Small intestine (tissue), 7 donors: ENCODE results near the gene CHST12. TPM values are rescaled to one million over a fixed set of nuclear protein-coding genes. Genes with fewer than 3 reads are reported as not detected.

ENCODE experiments used
- DNase-seq, 2 donors: peaks; one replicate each; pipeline versions ENCODE4 v3.0.0 to v3.0.0-alpha.2; 2013
- FAIRE-seq: peaks from 2 replicates; lab custom pipeline; 2012; peaks lifted over from hg19 to GRCh38; lab: Jason Lieb, UNC
- H3K27ac ChIP-seq, 3 donors: one replicate each; pipeline ENCODE4 v1.5.1; 2013; ENCODE audit warnings: low read length in 2 of 3, mild to moderate bottlenecking in 2 of 3, control low read depth in 1 of 3, inconsistent platforms in 1 of 3, low read depth in 1 of 3, moderate library complexity in 1 of 3
- H3K27me3 ChIP-seq, 3 donors: one replicate each; pipeline ENCODE4 v1.6.1; 2013; ENCODE audit warnings: low read length in 3 of 3, inconsistent platforms in 1 of 3; ENCODE audit not compliant: control insufficient read depth in 3 of 3, insufficient read depth in 3 of 3
- H3K36me3 ChIP-seq, 3 donors: one replicate each; pipeline ENCODE4 v1.6.1; 2013; ENCODE audit warnings: low read length in 3 of 3, inconsistent platforms in 1 of 3, low read depth in 1 of 3, mild to moderate bottlenecking in 1 of 3, moderate library complexity in 1 of 3; ENCODE audit not compliant: control insufficient read depth in 3 of 3, insufficient read depth in 2 of 3
- H3K4me1 ChIP-seq, 3 donors: one replicate each; pipeline ENCODE4 v1.6.1; 2013; ENCODE audit warnings: low read length in 2 of 3, inconsistent platforms in 1 of 3, low read depth in 1 of 3, mild to moderate bottlenecking in 1 of 3, moderate library complexity in 1 of 3; ENCODE audit not compliant: control insufficient read depth in 3 of 3, insufficient read depth in 2 of 3
- H3K4me3 ChIP-seq, 3 donors: one replicate each; pipeline ENCODE4 v1.5.1; 2013; ENCODE audit warnings: low read length in 3 of 3, control low read depth in 1 of 3, inconsistent platforms in 1 of 3, low read depth in 1 of 3, mild to moderate bottlenecking in 1 of 3, moderate library complexity in 1 of 3
- H3K9me3 ChIP-seq, 2 donors: one replicate each; pipeline ENCODE4 v1.6.1; 2013; ENCODE audit warnings: low read depth in 1 of 2, low read length in 1 of 2; ENCODE audit not compliant: control insufficient read depth in 2 of 2, insufficient read depth in 1 of 2
- WGBS, 3 donors: extraction: QIAGEN DNeasy Blood & Tissue Kit; methylation state at CpG; one replicate each; pipeline ENCODE4 v1.1.7; 2013; 5-methylcytosine and 5-hydroxymethylcytosine counted together
- polyA plus RNA-seq, 4 donors: library from polyadenylated mRNA; stranded (reverse) in 3 of 4; unstranded in 1 of 4; fragments of 200-250 nt in 3 of 4; fragments of 120-200 nt in 1 of 4; gene quantifications; one replicate each; pipeline versions ENCODE4 v1.2.1 to v1.2.3, GENCODE V29; 2013
- donor health status: healthy with polysubstance abuse.
- donor health status: control.
- donor health status: control.
- donor health status: Bipolar disorder and iron deficiency.
- donor health status: healthy.

CHST12 gene
- polyA plus RNA-seq, 4 donors = 1.8 to 10.9 (median 6.8) TPM

DNA sequence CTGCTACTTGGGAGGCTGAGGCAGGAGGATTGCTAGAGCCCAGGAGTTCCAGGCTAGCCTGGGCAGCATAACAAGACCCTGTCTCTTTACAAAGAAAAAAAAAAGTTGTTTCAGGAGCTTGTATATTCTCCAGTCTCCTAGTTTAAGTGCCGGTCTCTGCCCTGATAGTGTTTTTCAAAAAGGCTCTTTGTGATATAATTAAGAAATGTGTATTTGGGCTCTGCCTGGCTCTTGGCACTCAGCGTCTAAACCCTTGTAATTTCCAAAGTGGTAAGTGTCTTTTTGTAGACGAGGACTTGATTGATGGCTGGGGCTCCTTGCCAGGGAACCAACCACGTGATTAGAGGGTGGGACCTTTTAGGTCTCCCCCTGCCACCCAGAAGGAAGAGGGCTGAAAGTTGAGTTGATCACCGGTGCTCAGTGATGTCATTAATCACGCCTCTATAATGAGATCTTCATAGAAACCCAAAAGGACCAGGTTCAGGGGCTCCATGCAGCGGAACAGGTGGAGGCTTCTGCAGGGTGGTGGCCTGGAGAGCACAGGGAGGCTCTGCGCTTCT, 44.4 kb upstream of the CHST12 start:
- DNase-seq (no peak), FAIRE-seq (no peak)
- H3K27ac ChIP-seq = no peak overlapping the region
- peaks cover 0 to 8% (median 5%) of the 10 kb centered on the region in 3 donors for H3K4me1 ChIP-seq
- peaks cover 11 to 67% (median 15%) of the 10 kb centered on the region in 3 donors for H3K36me3 ChIP-seq
- no peak overlapping the region for H3K4me3 ChIP-seq
- H3K27me3 ChIP-seq = no peaks in the 10 kb centered on the region
- 56 to 74% (median 67%) methylated on average over 8 of the region's 8 CpGs for WGBS, 3 donors
- no peaks in the 10 kb centered on the region for H3K9me3 ChIP-seq

DNA sequence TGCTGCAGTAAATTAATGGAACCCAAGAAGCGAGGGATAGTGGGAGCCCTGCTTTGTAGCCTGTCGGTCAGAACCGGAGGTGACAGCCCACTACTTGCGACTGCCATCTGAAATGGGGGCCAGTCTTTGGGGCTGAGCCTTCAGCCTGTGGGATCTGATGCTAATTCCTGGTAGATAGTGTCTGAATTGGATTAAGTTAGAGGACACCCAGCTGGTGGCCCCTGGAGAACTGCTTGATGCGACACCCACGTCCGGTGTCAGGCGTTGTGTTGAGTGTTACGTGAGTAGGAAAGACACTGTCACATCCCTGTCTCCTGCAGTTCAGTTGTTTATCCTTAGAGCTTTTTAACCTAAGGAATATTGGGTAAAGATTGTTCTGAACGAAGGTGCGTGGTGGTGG, 43.8 kb upstream of the CHST12 start:
- Histone ChIP-seq H3K4me3 (no peak overlapping the region), H3K27me3 (no peaks in the 10 kb centered on the region), H3K27ac (no peak overlapping the region), H3K4me1 (peaks cover 0 to 8% (median 5%) of the 10 kb centered on the region in 3 donors), H3K9me3 (no peaks in the 10 kb centered on the region), H3K36me3 (peaks cover 11 to 69% (median 15%) of the 10 kb centered on the region in 3 donors)
- 88 to 91% (median 91%) methylated on average over 11 of the region's 11 CpGs for WGBS, 3 donors
- FAIRE-seq = no peak
- no peak for DNase-seq

DNA sequence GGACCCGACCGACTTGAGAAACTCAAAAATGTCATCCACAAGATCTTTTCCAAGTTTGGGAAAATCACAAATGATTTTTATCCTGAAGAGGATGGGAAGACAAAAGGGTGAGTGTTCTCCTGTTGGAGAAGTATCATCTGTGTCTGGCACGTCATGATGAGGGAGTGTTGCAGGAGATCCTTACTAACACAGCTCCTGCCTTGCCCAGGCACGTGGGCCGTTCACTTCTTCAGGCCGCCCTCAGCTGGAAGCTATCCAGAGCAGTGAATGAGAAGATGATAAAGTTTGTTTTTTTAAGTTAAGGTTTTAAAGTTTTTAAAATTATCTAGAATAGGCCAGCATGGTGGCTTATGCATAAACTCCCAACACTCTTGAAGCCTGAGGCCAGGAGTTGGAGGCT, 42.6 kb upstream of the CHST12 start:
- Histone ChIP-seq H3K27ac (no peak overlapping the region), H3K9me3 (no peaks in the 10 kb centered on the region), H3K4me3 (no peak overlapping the region), H3K4me1 (peaks cover 0 to 8% (median 5%) of the 10 kb centered on the region in 3 donors), H3K27me3 (no peaks in the 10 kb centered on the region), H3K36me3 (peaks cover 16 to 80% (median 20%) of the 10 kb centered on the region in 3 donors)
- no peak for FAIRE-seq
- 82 to 88% (median 83%) methylated on average over 6 of the region's 6 CpGs for WGBS, 3 donors
- DNase-seq = no peak

DNA sequence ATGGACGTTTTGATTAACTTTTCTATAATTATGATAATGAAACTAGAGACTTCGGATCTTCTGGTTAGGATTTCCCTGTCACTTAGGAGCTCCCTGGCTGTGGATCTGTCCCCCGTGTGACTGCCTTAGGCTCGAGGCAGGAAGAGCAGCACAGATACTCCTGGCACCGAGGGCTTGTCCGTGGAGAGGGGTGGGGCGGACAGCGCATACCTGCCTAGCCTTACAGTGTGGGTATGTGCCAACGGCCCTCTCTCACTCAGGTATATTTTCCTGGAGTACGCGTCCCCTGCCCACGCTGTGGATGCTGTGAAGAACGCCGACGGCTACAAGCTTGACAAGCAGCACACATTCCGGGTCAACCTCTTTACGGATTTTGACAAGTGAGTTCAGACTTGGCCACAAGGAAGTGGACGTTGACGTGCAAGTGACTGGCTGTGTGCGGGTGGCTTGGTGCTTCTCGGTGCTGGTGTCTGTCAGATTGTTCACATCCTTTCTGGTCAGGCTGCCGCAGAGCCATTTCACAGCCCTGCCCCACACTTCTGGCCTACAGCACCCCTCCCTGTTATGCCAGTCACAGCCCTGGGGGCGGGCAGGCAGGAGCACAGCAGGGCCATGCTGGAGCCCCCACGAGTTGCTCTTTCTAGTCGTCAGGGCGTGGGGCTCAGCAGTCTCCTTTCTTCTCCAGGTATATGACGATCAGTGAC, 40.9 kb upstream of the CHST12 start:
- DNase-seq = no peak
- Histone ChIP-seq H3K4me3 (no peak overlapping the region), H3K36me3 (peaks cover 22 to 83% (median 35%) of the 10 kb centered on the region in 3 donors), H3K4me1 (peaks cover 0 to under 1% (median 0%) of the 10 kb centered on the region in 3 donors), H3K27me3 (no peaks in the 10 kb centered on the region), H3K27ac (no peak overlapping the region), H3K9me3 (no peaks in the 10 kb centered on the region)
- no peak for FAIRE-seq
- 92% methylated on average over 27 of the region's 27 CpGs for WGBS, 3 donors

DNA sequence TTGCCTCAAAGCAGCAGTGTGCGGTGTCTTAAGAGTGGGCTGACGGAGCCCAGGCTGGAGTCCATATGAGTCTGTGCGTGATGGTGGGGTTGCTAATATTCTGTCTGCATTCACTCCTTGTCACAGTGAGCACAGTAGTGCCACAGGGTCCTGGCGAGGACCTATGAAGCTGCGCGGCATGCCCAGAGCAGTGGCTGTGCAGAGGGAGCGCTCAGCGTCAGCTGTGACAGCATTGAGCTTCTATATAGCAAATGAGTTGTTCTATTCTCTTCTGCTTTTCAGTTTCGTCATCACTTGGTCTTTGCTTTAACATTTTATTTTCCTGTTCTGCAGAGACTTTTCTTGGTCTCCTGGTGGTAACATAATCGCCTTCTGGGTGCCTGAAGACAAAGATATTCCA, 34.3 kb upstream of the CHST12 start:
- FAIRE-seq (no peak), DNase-seq (no peak)
- H3K4me3 ChIP-seq = no peak overlapping the region
- H3K36me3 ChIP-seq = peaks cover 40 to 89% (median 59%) of the 10 kb centered on the region in 3 donors
- no peaks in the 10 kb centered on the region for H3K9me3 ChIP-seq
- H3K4me1 ChIP-seq = no peaks in the 10 kb centered on the region
- WGBS, 3 donors = 96 to 98% (median 98%) methylated on average over 10 of the region's 10 CpGs
- no peaks in the 10 kb centered on the region for H3K27me3 ChIP-seq
- H3K27ac ChIP-seq = no peak overlapping the region

DNA sequence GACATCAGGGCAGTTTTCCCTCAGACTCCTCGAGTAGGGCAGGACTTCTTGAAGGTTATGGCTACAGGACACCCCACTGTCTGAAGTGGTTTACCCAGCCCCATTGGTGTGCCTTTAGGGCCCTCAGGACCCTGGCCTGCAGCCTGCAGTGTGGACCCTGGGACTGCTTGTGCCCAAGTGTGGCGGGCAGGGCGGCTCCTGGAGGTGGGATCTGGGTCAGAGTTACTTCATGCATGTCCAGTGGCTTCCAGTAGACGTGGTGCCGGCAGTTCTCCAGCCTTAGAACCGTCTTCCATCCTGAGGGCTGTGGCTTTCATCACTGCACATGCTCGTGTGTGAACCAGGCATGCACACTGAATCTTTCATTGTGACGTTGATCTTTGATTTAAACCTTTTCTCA, 32.1 kb upstream of the CHST12 start:
- Histone ChIP-seq H3K36me3 (peaks cover 39 to 93% (median 70%) of the 10 kb centered on the region in 3 donors), H3K4me1 (no peaks in the 10 kb centered on the region), H3K27ac (no peak overlapping the region), H3K4me3 (no peak overlapping the region), H3K27me3 (no peaks in the 10 kb centered on the region), H3K9me3 (no peaks in the 10 kb centered on the region)
- 93 to 95% (median 93%) methylated on average over 8 of the region's 8 CpGs for WGBS, 3 donors
- no peak for FAIRE-seq
- DNase-seq = no peak

DNA sequence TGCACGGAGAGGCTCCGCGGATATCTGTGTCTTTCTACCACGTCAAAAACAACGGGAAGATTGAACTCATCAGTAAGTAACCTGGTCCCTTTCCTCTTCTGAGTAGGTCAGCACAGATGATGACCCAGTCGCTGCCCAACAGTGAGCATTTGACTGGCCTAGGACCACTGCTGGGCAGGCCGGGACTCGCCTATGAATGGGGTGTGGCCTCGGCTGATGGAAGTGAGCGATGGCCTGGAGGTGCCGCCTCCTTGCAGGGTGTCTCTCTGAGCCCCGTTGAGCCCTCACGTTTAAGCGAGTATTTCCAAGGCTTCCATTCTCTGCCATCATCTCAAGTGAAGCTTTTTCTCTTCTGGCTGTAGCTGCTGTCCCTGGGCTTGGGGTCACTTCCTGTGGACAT, 30.7 kb upstream of the CHST12 start:
- FAIRE-seq (no peak), DNase-seq (no peak)
- Histone ChIP-seq H3K4me1 (no peaks in the 10 kb centered on the region), H3K27ac (no peak overlapping the region), H3K27me3 (no peaks in the 10 kb centered on the region), H3K9me3 (no peaks in the 10 kb centered on the region), H3K36me3 (peaks cover 35 to 93% (median 72%) of the 10 kb centered on the region in 3 donors), H3K4me3 (no peak overlapping the region)
- WGBS, 3 donors = 91 to 94% (median 93%) methylated on average over 14 of the region's 14 CpGs

DNA sequence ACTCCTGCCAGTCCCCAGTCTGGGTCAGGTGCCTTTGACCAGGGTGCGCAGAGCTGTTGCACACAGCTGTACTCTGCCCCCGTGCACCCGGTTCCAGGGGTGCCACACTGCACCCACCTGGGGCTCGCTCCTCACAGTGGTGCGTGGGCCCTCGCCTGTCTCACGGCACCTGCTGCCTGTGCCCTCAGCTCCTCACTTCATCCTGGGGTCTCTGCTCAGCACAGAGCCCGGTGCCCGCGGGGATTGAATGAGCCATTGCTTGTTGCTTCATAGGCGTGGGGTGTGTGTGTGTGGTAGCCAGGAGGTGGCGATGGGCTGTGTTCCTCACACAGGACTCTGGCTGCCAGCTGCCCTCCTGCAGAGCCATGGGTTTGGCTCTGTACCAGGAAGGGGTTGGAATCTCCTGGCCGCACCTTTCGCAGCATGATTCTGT, 30.3 kb upstream of the CHST12 start:
- H3K27me3 ChIP-seq = no peaks in the 10 kb centered on the region
- no peaks in the 10 kb centered on the region for H3K4me1 ChIP-seq
- peaks cover 34 to 90% (median 72%) of the 10 kb centered on the region in 3 donors for H3K36me3 ChIP-seq
- H3K27ac ChIP-seq = no peak overlapping the region
- WGBS, 3 donors = 89 to 93% (median 89%) methylated on average over 14 of the region's 14 CpGs
- H3K4me3 ChIP-seq = no peak overlapping the region
- DNase-seq = no peak
- no peaks in the 10 kb centered on the region for H3K9me3 ChIP-seq
- FAIRE-seq = no peak
